GM19043 (cell line): ENCODE results near the gene SLC22A2.
"Not testable (repeated sequence)": the region's sequence is repeated elsewhere in the genome, so short reads cannot be mapped to it uniquely, and the experiment has no call there.

Source experiments
- ATAC-seq: cut with Tn5 transposase; IDR thresholded peaks from one replicate; pipeline ENCODE4 v1.9.1; 2021; ENCODE audit warnings: low read depth; ENCODE audit not compliant: unreplicated experiment

SLC22A2 gene

GRCh38 chr6:160258346-160259142 lies at the start of gene SLC22A2:
SLC22A2 (minus strand) TSS chr6:160258821; CDS start chr6:160258757, 64 bp downstream.
- ATAC-seq = no peak

GRCh38 chr6:160305926-160306713 lies 47.5 kb upstream of the SLC22A2 start:
- ATAC-seq = no peak

- ATAC-seq = no peak
These were observed 45.2 kb upstream of the SLC22A2 start for GRCh38 chr6:160303806-160304205.

GRCh38 chr6:160302431-160303082 lies 43.9 kb upstream of the SLC22A2 start:
- not testable (repeated sequence) for ATAC-seq

- ATAC-seq = no peak
These were observed 42.7 kb upstream of the SLC22A2 start for GRCh38 chr6:160301339-160301738.

- no peak for ATAC-seq
These were observed 41.6 kb upstream of the SLC22A2 start for GRCh38 chr6:160300076-160300695.

GRCh38 chr6:160299559-160299958 lies 40.9 kb upstream of the SLC22A2 start:
- ATAC-seq = no peak

- ATAC-seq = no peak
These were observed 39.5 kb upstream of the SLC22A2 start for GRCh38 chr6:160298121-160298520.

GRCh38 chr6:160297310-160297709 lies 38.7 kb upstream of the SLC22A2 start:
- no peak for ATAC-seq

- no peak for ATAC-seq
These were observed 35.2 kb upstream of the SLC22A2 start for GRCh38 chr6:160293844-160294243.

- ATAC-seq = no peak
These were observed 27.0 kb upstream of the SLC22A2 start for GRCh38 chr6:160285541-160286105.

GRCh38 chr6:160284575-160284974 lies 26.0 kb upstream of the SLC22A2 start:
- ATAC-seq = no peak

- no peak for ATAC-seq
These were observed 23.8 kb upstream of the SLC22A2 start for GRCh38 chr6:160282444-160282843.

- ATAC-seq = no peak
These were observed 21.2 kb upstream of the SLC22A2 start for GRCh38 chr6:160279850-160280249.

- ATAC-seq = no peak
These were observed 20.2 kb upstream of the SLC22A2 start for GRCh38 chr6:160278786-160279310.

GRCh38 chr6:160278311-160278710 lies 19.7 kb upstream of the SLC22A2 start:
- ATAC-seq = no peak

GRCh38 chr6:160277546-160277945 lies 18.9 kb upstream of the SLC22A2 start:
- ATAC-seq = no peak

GRCh38 chr6:160277144-160277543 lies 18.5 kb upstream of the SLC22A2 start:
- no peak for ATAC-seq

GRCh38 chr6:160276126-160276525 lies 17.5 kb upstream of the SLC22A2 start:
- ATAC-seq = no peak

- ATAC-seq = no peak
These were observed 16.9 kb upstream of the SLC22A2 start for GRCh38 chr6:160275511-160276003.
